ENCODE measurements around the gene NFIB. TPM values are rescaled to one million over a fixed set of nuclear protein-coding genes. Genes with fewer than 3 reads are reported as not detected.
A peak's percentile ranks its signal among the peaks of the same experiment; 100 is the strongest.

NFIB gene
- polyA plus RNA-seq, 1 donor (not counting 4 experiments of a cell fraction or from before 2014, with no cell fraction given), result 8.9 TPM

- DNase-seq (ENCODE audit: low read depth, low spot score) (no peak), FAIRE-seq (peak; percentile 36)
- Histone ChIP-seq H3K36me3 (ENCODE audit: control insufficient read depth in 2 of 2, extremely low read depth in 1 of 2, insufficient read depth in 2 of 2, low read length in 2 of 2) (no peaks in the 10 kb centered on the region), H4K20me1 (ENCODE audit: control insufficient read depth, extremely low read depth, insufficient read depth, low read length) (no peaks in the 10 kb centered on the region), H3K27me3 (ENCODE audit: control insufficient read depth, extremely low read depth, insufficient read depth, low read length) (no peaks in the 10 kb centered on the region), H3K4me2 (ENCODE audit: control insufficient read depth, extremely low read depth, insufficient read depth, low read depth, low read length) (no peak overlapping the region), H3K9ac (ENCODE audit: control insufficient read depth, extremely low read depth, insufficient read depth, low read length) (no peak overlapping the region), H3K27ac (ENCODE audit: control insufficient read depth, insufficient read depth, low read length) (no peak overlapping the region), H3K4me1 (ENCODE audit: control insufficient read depth, extremely low read depth, insufficient read depth, low read length) (no peaks in the 10 kb centered on the region), H3K9me3 (ENCODE audit: control insufficient read depth, low read depth, low read length) (no peaks in the 10 kb centered on the region), H3K9me1 (ENCODE audit: control insufficient read depth, extremely low read depth, insufficient read depth, low read length) (no peaks in the 10 kb centered on the region), H3K79me2 (ENCODE audit: control insufficient read depth, insufficient read depth, low read length) (no peaks in the 10 kb centered on the region), H3K4me3 (ENCODE audit: control insufficient read depth in 2 of 3, extremely low read depth in 1 of 3, insufficient read depth in 2 of 3, low read depth in 1 of 3, low read length in 3 of 3) (no peak overlapping the region), H2AFZ (ENCODE audit: control insufficient read depth, low read length) (no peak overlapping the region)
- TF ChIP-seq EZH2 (IDR thresholded peaks at IDR 0.05; ENCODE audit: low read length) (no peak), CTCF (optimal IDR thresholded peaks at IDR 0.05 in 1 of 3, IDR thresholded peaks at IDR 0.05 in 1 of 3, conservative IDR thresholded peaks at IDR 0.05 in 1 of 3; ENCODE audit: extremely low read depth in 1 of 3, insufficient read depth in 2 of 3, low read length in 3 of 3) (no peak)
- dilution Hi-C loops (cut with MboI; ENCODE audit: extremely low pct_ligation_motif_present, low sequenced_read_pairs), result no loop called here
These were observed 270.5 kb downstream of the NFIB start for GRCh38 chr9:14043483-14043882.

DNA sequence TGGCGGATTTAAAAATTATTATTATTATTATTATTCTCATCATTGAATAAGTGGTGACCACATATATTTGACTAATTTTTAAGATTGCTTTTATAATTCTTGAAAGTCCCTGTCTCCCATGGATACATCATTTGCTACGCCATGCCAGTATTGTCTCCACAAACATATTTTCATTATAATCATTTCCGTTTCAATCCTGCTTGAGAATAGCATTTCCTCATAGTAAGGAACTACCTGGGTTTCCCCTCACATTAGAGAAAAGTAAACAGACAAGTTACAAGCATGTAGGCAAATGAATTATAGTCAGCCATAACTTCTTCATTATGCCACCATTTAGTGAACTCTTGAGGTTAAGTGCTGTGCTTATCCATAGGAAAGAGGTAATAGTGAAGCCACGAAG, 276.6 kb downstream of the NFIB start:
- dilution Hi-C loops (cut with MboI; ENCODE audit: extremely low pct_ligation_motif_present, low sequenced_read_pairs), result no loop called here
- FAIRE-seq, result no peak
- no peaks in the 10 kb centered on the region for H3K79me2 ChIP-seq (ENCODE audit: control insufficient read depth, insufficient read depth, low read length)

More for the DNA sequence above, 276.6 kb downstream of the NFIB start:
- Histone ChIP-seq H3K36me3 (ENCODE audit: control insufficient read depth in 2 of 2, extremely low read depth in 1 of 2, insufficient read depth in 2 of 2, low read length in 2 of 2) (no peaks in the 10 kb centered on the region), H3K9me1 (ENCODE audit: control insufficient read depth, extremely low read depth, insufficient read depth, low read length) (no peaks in the 10 kb centered on the region), H3K27me3 (ENCODE audit: control insufficient read depth, extremely low read depth, insufficient read depth, low read length) (no peaks in the 10 kb centered on the region), H3K4me3 (ENCODE audit: control insufficient read depth in 2 of 3, extremely low read depth in 1 of 3, insufficient read depth in 2 of 3, low read depth in 1 of 3, low read length in 3 of 3) (no peak overlapping the region), H3K27ac (ENCODE audit: control insufficient read depth, insufficient read depth, low read length) (no peak overlapping the region), H3K9ac (ENCODE audit: control insufficient read depth, extremely low read depth, insufficient read depth, low read length) (no peak overlapping the region), H4K20me1 (ENCODE audit: control insufficient read depth, extremely low read depth, insufficient read depth, low read length) (no peaks in the 10 kb centered on the region), H3K4me1 (ENCODE audit: control insufficient read depth, extremely low read depth, insufficient read depth, low read length) (no peaks in the 10 kb centered on the region), H3K9me3 (ENCODE audit: control insufficient read depth, low read depth, low read length) (no peaks in the 10 kb centered on the region), H3K4me2 (ENCODE audit: control insufficient read depth, extremely low read depth, insufficient read depth, low read depth, low read length) (no peak overlapping the region), H2AFZ (ENCODE audit: control insufficient read depth, low read length) (no peak overlapping the region)
- no peak for TF ChIP-seq CTCF (optimal IDR thresholded peaks at IDR 0.05 in 1 of 3, IDR thresholded peaks at IDR 0.05 in 1 of 3, conservative IDR thresholded peaks at IDR 0.05 in 1 of 3; ENCODE audit: extremely low read depth in 1 of 3, insufficient read depth in 2 of 3, low read length in 3 of 3)
- no peak for TF ChIP-seq EZH2 (IDR thresholded peaks at IDR 0.05; ENCODE audit: low read length)
- DNase-seq (ENCODE audit: low read depth, low spot score), result no peak

Data from keratinocyte (primary cell).